ENCODE measurements around the gene MLF2. TPM values are rescaled to one million over a fixed set of nuclear protein-coding genes. Genes with fewer than 3 reads are reported as not detected.

Gene MLF2
- total RNA-seq, 4 donors from 2014 or later: 79.4 to 170 (median 108) TPM

- no peak for TF ChIP-seq CTCF (IDR thresholded peaks at IDR 0.05; ENCODE audit: low read depth)
These were observed 13.9 kb upstream of the MLF2 start for GRCh38 chr12:6766651-6767349.

GRCh38 chr12:6765634-6766581 is 13.0 kb upstream of the MLF2 start, which contains the start of gene PTMS:
Gene PTMS (plus strand): TSS chr12:6766363. CDS start chr12:6766706, 343 bp downstream.
- TF ChIP-seq CTCF (IDR thresholded peaks at IDR 0.05; ENCODE audit: low read depth): no peak

- TF ChIP-seq CTCF (IDR thresholded peaks at IDR 0.05; ENCODE audit: low read depth): no peak
These were observed 12.2 kb upstream of the MLF2 start for GRCh38 chr12:6765048-6765633.

GRCh38 chr12:6764011-6764828 is 11.3 kb upstream of the MLF2 start:
- TF ChIP-seq CTCF (IDR thresholded peaks at IDR 0.05; ENCODE audit: low read depth): no peak

GRCh38 chr12:6763380-6763779 is 10.4 kb upstream of the MLF2 start:
- no peak for TF ChIP-seq CTCF (IDR thresholded peaks at IDR 0.05; ENCODE audit: low read depth)

GRCh38 chr12:6759741-6760140 is 6.8 kb upstream of the MLF2 start:
- TF ChIP-seq CTCF (IDR thresholded peaks at IDR 0.05; ENCODE audit: low read depth): no peak
